ENCODE measurements around the gene C12orf57. TPM values are rescaled to one million over a fixed set of nuclear protein-coding genes. Genes with fewer than 3 reads are reported as not detected.

C12orf57 gene
- total RNA-seq, 1 donor from 2014 or later, result 227 TPM

DNA sequence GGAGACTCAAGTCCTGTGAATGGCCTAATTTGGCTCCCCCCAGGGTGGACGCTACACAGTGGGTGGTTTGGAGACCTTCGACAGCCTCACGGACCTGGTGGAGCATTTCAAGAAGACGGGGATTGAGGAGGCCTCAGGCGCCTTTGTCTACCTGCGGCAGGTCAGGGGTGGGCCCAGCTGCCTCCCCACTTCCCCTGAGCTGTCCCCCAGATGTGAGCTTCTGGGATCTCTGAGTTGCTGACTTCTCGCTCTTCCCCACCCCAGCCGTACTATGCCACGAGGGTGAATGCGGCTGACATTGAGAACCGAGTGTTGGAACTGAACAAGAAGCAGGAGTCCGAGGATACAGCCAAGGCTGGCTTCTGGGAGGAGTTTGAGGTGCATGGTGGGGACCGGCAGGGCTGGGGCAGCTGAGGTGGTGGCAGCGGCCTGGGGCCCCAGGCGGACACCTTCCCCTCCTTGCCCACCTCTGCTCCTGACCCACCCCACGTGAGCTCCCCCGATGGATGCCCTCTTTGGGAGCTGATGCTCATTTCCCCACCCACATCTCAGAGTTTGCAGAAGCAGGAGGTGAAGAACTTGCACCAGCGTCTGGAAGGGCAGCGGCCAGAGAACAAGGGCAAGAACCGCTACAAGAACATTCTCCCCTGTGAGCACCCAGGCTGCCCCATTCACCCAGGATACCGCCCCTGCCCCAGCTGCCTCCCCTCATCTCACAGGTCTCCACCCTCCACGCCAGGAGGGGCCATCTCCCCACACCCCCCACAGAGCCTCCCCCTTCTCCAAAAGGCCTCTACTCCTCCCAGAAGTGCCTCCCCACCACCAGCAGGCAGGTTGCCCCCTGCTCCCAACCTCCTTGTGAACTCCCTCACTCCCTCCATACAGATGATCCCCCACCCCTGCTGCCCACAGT is 11.5 kb downstream of the C12orf57 start:
- H3K4me3 ChIP-seq, result no peak overlapping the region
- no peaks in the 10 kb centered on the region for H3K36me3 ChIP-seq
- intact Hi-C loops (cut with micrococcal nuclease), result no loop called here

DNA sequence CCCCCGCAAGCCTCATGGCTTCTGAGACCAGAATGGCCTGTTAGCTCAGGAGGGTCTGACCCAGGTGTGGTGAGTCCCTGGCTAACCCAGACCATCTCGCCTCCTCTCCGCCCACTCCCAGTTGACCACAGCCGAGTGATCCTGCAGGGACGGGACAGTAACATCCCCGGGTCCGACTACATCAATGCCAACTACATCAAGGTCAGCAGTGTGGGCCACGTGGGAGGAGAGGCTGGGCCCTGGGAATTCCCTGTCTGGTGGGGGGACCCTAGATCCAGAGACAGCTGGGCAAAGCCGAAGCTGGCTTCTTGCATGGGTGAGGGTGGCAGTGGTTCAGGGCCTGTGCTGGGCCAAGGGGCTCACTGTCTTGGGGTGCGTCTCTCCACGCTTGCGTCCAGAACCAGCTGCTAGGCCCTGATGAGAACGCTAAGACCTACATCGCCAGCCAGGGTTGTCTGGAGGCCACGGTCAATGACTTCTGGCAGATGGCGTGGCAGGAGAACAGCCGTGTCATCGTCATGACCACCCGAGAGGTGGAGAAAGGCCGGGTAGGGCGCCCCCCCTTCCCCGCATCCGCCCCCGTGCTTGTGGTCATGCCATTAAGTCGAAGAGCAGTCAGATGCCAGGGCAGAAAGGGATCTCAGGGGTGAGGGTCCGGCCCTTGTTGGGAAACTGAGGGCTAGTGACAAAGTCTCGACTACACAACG is 12.4 kb downstream of the C12orf57 start:
- Histone ChIP-seq H3K27ac (replicated peaks) (no peak overlapping the region), H3K36me3 (no peaks in the 10 kb centered on the region), H3K4me1 (peaks cover 49% of the 10 kb centered on the region), H3K27me3 (ENCODE audit: low read depth) (no peaks in the 10 kb centered on the region), H3K9me3 (replicated peaks) (no peaks in the 10 kb centered on the region), H3K4me3 (no peak overlapping the region)
- no peak for DNase-seq
- intact Hi-C loops (cut with micrococcal nuclease), result no loop called here
- TF ChIP-seq, protein P1, sequence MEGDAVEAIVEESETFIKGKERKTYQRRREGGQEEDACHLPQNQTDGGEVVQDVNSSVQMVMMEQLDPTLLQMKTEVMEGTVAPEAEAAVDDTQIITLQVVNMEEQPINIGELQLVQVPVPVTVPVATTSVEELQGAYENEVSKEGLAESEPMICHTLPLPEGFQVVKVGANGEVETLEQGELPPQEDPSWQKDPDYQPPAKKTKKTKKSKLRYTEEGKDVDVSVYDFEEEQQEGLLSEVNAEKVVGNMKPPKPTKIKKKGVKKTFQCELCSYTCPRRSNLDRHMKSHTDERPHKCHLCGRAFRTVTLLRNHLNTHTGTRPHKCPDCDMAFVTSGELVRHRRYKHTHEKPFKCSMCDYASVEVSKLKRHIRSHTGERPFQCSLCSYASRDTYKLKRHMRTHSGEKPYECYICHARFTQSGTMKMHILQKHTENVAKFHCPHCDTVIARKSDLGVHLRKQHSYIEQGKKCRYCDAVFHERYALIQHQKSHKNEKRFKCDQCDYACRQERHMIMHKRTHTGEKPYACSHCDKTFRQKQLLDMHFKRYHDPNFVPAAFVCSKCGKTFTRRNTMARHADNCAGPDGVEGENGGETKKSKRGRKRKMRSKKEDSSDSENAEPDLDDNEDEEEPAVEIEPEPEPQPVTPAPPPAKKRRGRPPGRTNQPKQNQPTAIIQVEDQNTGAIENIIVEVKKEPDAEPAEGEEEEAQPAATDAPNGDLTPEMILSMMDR (IDR thresholded peaks at IDR 0.05; ENCODE audit: borderline replicate concordance), result no peak

More for the DNA sequence above, 11.5 kb downstream of the C12orf57 start:
- TF ChIP-seq, protein P1 (IDR thresholded peaks at IDR 0.05; ENCODE audit: borderline replicate concordance), result no peak
- peak; percentile 2 for DNase-seq
- Histone ChIP-seq H3K27ac (replicated peaks) (no peak overlapping the region), H3K9me3 (replicated peaks) (no peaks in the 10 kb centered on the region), H3K4me1 (peaks cover 40% of the 10 kb centered on the region), H3K27me3 (ENCODE audit: low read depth) (no peaks in the 10 kb centered on the region)

DNA sequence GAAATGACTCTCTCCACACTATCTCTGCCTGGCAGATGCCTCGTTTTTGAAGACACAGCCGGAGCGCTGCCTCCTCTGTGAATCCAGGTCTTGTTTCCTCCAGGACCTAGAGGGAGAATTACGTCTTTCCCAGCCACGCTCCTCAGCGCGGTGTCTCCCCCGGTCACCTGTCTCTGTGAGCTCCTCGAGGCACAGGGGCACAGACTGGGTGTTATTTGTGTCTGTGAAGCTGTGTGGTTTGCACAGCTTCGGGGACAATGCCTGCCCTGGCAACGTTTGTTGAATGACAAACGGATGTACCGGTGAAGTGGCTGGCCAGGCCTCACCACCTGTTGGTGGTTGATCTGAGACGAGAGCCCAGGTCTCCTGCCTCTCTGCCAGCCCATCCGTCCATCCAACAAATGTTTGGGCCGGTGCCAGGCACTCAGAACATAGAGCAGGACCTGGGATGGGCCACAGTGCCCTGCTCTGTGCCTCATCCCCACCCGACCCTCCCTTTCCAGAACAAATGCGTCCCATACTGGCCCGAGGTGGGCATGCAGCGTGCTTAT is 13.4 kb downstream of the C12orf57 start:
- Histone ChIP-seq H3K9me3 (replicated peaks) (no peaks in the 10 kb centered on the region), H3K4me1 (peaks cover 59% of the 10 kb centered on the region), H3K27ac (replicated peaks) (no peak overlapping the region), H3K36me3 (no peaks in the 10 kb centered on the region), H3K4me3 (no peak overlapping the region), H3K27me3 (ENCODE audit: low read depth) (no peaks in the 10 kb centered on the region)
- TF ChIP-seq, protein P1 (IDR thresholded peaks at IDR 0.05; ENCODE audit: borderline replicate concordance), result no peak
- intact Hi-C loops (cut with micrococcal nuclease), result no loop called here
- DNase-seq, result no peak

DNA sequence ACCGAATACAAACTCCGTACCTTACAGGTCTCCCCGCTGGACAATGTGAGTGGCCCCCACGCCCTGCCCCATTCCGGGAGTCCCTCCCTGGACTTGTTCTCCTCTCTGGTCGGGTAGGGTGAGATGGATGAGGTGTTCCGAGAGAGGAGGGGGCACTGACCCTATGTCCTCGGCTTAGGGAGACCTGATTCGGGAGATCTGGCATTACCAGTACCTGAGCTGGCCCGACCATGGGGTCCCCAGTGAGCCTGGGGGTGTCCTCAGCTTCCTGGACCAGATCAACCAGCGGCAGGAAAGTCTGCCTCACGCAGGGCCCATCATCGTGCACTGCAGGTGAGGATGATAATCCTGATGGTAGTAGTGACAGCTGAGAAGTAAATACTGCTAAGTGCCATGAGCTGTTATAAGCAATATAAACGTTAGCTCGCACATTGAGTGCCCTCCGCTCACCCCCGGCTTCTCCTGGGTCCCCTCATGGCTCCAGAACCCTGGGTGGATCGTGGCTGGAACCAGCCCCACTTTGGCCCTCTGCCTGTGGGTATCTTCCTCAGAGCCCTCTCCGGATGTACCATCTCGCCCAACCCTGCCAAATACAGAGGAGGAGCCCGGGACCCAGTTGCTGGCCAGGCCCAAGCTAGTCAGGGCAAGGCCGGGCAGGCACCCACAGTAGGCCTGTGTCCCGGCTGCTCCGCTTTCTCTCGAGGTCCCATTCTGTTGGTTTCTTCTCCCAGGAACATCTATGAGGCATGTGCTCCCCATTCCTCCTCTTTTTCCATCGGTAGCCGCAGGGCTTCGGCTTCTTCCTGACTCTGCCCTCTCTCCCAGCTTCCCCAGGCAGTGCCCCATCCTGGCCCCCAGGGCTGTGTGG is 14.2 kb downstream of the C12orf57 start:
- Histone ChIP-seq H3K36me3 (no peaks in the 10 kb centered on the region), H3K27ac (replicated peaks) (peak overlapping the region; percentile 86), H3K9me3 (replicated peaks) (no peaks in the 10 kb centered on the region), H3K4me3 (no peak overlapping the region), H3K27me3 (ENCODE audit: low read depth) (no peaks in the 10 kb centered on the region), H3K4me1 (peaks cover 66% of the 10 kb centered on the region)
- TF ChIP-seq, protein P1 (IDR thresholded peaks at IDR 0.05; ENCODE audit: borderline replicate concordance), result no peak
- intact Hi-C loops (cut with micrococcal nuclease), result no loop called here
- no peak for DNase-seq

DNA sequence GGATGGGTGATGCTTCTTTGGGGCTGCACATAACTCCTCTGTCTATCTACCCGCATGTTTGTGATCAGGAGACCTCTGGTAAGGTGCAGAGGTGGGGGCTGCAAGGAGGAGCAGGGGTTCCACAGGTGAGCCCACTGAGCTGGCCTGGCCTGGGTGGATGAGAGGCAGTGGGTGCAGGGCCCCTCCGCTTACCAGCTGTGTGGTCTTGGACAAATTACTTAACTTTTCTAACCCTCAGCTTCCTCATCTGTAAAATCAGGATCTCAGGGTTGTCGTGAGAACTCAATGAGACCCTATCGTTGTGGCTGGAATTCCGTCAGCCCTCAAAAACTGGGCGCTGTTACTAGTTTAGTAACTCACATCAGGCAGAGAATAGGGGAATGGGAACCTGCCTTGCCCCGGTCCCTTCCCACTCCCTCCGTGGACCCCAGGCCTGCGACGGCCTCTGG is 14.8 kb downstream of the C12orf57 start:
- peak overlapping the region; percentile 86 for H3K27ac ChIP-seq (replicated peaks)
- H3K4me3 ChIP-seq, result peak overlapping the region; percentile 48
- no peaks in the 10 kb centered on the region for H3K36me3 ChIP-seq
- intact Hi-C loops (cut with micrococcal nuclease), result no loop called here
- peaks cover 59% of the 10 kb centered on the region for H3K4me1 ChIP-seq
- H3K9me3 ChIP-seq (replicated peaks), result no peaks in the 10 kb centered on the region
- H3K27me3 ChIP-seq (ENCODE audit: low read depth), result no peaks in the 10 kb centered on the region
- no peak for DNase-seq
- TF ChIP-seq, protein P1 (IDR thresholded peaks at IDR 0.05; ENCODE audit: borderline replicate concordance), result no peak

All from left ventricle myocardium inferior (tissue), 1 donor.